Testis (tissue), 2 donors: ENCODE data around the gene ENTPD7.

Source experiments
- CTCF ChIP-seq, 3 experiments: fragments of 450-650 bp in 2 of 3; fragments of 200-600 bp in 1 of 3; sonication (generic) in 1 of 3; IDR thresholded peaks; one replicate each; pipeline ENCODE4 v1.5.1; 2016 to 2019; ENCODE audit warnings: antibody characterized with exemption in 3 of 3, mild to moderate bottlenecking in 2 of 3, moderate library complexity in 1 of 3
- POLR2A ChIP-seq: fragments of 450-650 bp; IDR thresholded peaks from one replicate; pipeline ENCODE4 v1.6.1; 2017; ENCODE audit warnings: antibody characterized with exemption, mild to moderate bottlenecking, moderate library complexity

- TF ChIP-seq CTCF (IDR thresholded peaks at IDR 0.05) (no peak), POLR2A (no peak)
These were observed 49.2 kb downstream of the ENTPD7 start for GRCh38 chr10:99708428-99709012.
